ENCODE measurements around the gene MTHFS.
A peak's percentile ranks its signal among the peaks of the same experiment; 100 is the strongest.
"Not testable (repeated sequence)": the region's sequence is repeated elsewhere in the genome, so short reads cannot be mapped to it uniquely, and the experiment has no call there.

The MTHFS gene

GRCh38 chr15:79896634-79897379, at the start of gene MTHFS:
TSS of gene MTHFS (minus strand) at chr15:79897014. CDS start at chr15:79896988, 26 bp downstream.
- peak; percentile 5 for DNase-seq

DNA sequence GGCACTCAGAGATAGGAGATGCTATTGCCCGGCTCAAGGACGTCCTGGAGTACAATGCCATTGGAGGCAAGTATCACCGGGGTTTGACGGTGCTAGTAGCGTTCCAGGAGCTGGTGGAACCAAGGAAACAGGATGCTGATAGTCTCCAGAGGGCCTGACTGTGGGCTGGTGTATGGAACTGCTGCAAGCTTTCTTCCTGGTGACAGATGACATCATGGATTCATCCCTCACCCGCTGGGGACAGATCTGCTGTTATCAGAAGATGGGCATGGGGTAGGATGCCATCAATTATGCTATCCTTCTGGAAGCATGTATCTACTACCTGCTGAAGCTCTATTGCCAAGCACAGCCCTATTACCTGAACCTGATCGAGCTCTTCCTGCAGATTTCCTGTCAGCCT, 47.8 kb upstream of the MTHFS start:
- no peak for DNase-seq

- DNase-seq, result no peak
Observed at GRCh38 chr15:79943820-79944219, 47.0 kb upstream of the MTHFS start.

- no peak for DNase-seq
Observed at GRCh38 chr15:79942741-79943481, 46.1 kb upstream of the MTHFS start.

DNA sequence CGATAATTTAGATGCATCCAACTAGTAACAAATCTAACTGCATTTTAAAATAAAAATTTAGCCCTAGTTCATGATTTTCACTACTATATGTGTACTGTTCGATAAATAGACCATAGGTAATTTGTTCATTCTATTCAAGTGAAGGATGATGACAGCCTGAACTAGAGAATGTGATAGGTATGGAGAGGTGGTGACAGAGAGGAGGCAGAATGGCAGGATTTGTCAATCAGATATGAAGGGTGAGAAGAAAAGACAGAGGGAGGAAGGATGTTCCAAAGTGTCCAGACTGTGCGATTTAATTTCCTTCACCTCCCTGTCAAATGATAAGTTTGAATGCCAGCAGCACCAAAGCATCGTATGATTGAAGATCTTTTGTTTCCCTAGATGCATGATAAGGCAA, 42.6 kb upstream of the MTHFS start:
- no peak for DNase-seq

DNA sequence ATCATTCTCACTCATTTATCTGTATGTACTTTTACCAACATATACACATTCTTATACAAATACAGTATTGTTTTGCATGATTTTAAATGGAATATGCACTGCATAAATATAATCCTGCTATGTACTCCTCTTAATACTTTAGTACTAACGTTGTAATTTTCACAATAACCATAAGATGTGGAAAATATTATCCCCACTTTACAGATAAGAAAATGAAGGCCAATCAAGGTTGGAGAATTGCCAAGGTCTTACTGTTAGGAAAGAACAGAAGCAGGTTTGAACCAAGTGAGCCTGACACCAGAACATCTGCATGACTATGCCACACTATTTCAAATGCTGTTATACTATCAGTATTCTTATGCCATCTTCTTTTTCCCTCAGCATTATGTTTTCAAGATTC, 41.3 kb upstream of the MTHFS start:
- no peak for DNase-seq

DNA sequence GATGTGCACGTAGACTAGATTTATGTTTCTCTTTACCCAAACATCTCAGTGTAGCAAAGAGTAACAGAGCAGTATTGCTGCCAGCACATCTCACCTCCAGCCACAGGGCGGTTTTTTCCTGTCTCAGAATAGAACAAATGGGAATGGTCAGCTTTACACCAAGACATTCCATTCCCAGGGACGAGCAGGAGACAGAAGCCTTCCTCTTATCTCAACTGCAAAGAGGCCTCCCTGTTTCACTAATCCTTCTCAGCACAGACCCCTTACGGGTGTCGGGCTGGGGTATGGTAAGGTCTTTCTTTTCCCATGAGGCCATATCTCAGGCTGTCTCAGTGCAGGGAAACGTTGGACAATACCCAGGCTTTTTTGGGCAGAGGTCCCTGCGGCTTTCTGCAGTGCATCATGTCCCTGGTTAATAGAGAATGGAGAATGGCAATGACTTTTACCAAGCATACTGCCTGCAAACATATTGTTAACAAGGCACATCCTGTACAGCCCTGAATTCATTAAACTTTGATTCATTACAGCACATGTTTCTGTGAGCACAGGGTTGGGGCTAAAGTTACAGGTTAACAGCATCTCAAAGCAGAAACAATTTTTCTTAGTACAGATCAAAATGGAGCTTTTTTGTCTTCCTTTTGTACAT, 38.9 kb upstream of the MTHFS start:
- not testable (repeated sequence) for DNase-seq

GRCh38 chr15:79933231-79933630, 36.4 kb upstream of the MTHFS start:
- no peak for DNase-seq

- no peak for DNase-seq
Observed at GRCh38 chr15:79932447-79932846, 35.6 kb upstream of the MTHFS start.

- no peak for DNase-seq
Observed at GRCh38 chr15:79930516-79930915, 33.7 kb upstream of the MTHFS start.

DNA sequence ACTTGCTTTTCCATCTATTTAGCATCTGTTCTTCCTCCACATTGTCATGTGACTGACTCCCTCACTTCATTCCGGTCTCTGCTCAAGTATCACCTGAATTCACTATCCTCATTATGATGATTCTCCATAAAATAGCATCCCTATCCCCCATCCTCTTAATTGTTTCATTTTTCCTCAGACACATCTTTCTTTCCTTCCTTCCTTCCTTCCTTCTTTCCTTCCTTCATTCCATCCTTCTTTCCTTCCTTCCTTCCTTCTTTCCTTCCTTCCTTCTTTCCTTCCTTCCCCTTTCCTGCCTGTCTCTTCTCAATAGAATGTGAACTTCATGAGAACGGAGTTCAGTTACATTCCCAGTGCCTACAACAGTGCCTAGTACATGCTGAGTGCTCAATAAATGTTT, 32.6 kb upstream of the MTHFS start:
- no peak for DNase-seq

DNA sequence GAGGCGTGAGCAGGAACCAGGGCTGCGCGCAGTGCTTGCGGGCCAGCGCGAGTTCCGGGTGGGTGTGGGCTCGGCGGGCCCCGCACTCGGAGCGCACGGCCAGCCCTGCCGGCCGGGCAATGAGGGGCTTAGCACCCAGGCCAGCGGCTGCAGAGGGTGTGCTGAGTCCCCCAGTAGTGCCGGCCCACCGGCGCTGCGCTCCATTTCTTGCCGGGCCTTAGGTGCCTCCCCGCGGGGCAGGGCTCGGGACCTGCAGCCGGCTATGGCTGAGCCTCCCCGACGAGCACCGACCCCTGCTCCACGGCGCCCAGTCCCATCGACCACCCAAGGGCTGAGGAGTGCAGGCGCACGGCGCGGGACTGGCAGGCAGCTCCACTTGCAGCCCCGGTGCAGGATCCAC, 29.3 kb upstream of the MTHFS start:
- DNase-seq, result not testable (repeated sequence)

DNA sequence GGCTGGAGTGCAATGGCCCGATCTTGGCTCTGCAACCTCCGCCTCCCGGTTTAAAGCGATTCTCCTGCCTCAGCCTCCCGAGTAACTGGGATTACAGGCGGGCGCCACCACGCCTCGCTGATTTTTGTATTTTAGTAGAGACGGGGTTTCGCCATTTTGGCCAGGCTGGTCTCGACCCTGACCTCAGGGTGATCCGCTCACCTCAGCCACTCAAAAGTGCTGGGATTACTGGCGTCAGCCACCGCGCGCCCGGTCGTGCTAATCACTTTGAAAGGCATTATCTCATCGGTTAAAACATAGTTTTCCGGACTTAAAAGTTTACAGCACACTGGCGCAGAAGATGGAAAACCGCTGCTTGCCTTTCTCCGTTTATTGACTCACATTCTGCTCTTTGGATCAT, 27.6 kb upstream of the MTHFS start:
- no peak for DNase-seq

GRCh38 chr15:79923515-79924169, 26.8 kb upstream of the MTHFS start:
- peak; percentile 88 for DNase-seq

- DNase-seq, result no peak
Observed at GRCh38 chr15:79923079-79923514, 26.3 kb upstream of the MTHFS start.

DNA sequence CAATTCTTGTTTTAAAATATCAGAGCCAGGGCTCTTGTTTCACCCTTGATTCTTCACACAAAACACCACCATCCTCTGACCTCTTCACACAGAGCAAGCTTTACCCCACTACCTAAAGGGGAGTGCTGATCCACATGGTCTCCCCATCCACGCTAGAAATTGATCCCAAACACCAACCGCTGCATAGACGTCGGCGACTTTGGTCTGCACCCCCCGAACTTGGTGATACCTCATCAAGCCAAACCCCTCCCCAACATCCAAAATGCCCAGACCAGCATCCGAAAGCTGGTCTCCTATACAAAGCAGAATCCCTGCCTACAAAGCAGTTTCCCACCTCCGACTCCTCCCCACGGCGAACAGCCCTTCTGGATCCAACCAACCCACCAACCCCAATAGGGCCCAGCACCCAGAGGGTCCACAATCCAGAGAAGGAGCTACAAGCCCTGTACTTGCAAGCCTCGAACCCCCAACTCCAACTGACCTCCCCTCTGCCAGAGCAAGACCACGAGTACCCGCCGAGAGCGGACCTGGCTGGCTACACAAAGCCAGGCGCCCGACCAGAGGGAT, 25.8 kb upstream of the MTHFS start:
- no peak for DNase-seq

DNA sequence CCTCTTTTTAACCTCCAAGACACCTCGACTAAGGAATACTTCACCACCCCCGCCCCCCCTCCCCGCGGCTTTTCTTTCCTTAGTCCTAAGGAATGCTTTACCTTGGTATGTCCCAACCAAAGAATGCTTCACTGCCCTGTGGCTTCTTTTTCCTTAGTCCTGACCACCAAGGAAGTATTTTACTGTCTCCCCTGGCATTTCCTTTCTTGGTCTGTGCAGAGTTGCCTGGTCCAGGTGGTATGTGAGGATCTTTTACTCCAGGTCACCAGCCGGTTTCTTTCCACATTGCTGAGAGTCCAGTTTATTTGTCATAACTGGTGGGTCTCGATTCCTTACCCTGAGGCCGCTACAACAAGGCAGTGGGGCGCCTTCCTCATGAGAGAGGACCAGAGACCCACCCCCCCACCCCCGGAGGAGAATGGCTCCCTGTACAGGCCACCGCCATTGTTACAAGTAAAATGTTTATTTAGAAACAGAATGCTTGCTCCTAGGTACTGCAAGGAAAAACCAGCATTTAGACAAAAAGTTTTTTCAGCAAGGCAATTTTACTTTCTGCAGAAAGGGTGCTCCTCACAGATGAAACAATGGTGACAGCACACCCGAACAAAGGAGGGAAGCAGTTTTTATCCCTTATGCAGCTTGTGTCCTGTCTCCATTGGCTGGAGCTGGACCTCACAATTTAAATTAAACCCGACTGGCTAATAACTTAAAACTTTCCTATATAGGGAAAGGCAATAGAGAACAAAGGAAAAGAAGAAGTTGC, 23.1 kb upstream of the MTHFS start:
- DNase-seq, result no peak

DNA sequence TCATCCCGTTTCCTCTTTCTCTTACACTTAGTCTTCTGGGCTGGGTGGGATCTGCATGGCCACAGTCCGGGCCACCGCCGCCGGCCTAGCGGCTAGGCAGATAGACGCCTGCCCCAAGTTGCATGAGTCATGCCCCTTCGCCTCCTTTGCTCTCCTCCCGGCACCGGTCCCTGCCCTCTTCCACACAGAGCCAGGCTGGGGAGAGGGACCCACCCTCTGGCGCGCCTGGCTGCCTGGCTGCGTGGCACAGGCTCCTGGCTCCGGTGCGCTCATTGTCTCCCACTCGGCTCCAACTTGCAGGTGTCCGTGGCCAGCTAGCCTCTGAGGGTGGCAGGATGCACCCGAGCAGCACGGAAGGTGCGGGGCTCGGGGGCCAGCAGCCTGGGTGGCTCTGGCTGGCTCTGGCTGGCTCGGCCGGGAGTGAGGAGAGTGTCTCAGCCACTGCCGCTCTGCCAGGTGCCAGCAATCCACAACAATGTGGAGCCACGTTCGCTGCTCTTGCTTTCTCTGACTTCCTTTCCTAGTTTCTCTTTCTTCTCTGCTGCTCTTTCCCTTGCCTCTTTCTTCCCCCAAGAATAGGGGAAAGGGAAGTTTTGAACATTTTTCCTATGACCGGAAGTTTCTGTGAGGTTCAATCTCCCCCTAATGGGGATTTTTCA, 22.4 kb upstream of the MTHFS start:
- no peak for DNase-seq

- DNase-seq, result no peak
Observed at GRCh38 chr15:79918278-79918677, 21.5 kb upstream of the MTHFS start.

GRCh38 chr15:79916502-79917132, 19.8 kb upstream of the MTHFS start:
- no peak for DNase-seq
